ENCODE measurements around the gene HPSE.

GRCh38 chr4:83342476-83342875 is 7.8 kb upstream of the HPSE start:
- no peak for TF ChIP-seq POLR2A (IDR thresholded peaks at IDR 0.05)
- TF ChIP-seq CTCF (IDR thresholded peaks at IDR 0.05): no peak

All from body of pancreas (tissue), 4 donors.